GM12878 (cell line): ENCODE results near the gene RNF115. TPM values are rescaled to one million over a fixed set of nuclear protein-coding genes. Genes with fewer than 3 reads are reported as not detected.
A peak's percentile ranks its signal among the peaks of the same experiment; 100 is the strongest.

Experiments used
- BRCA1 ChIP-seq: IDR thresholded peaks from 2 replicates; pipeline ENCODE4 v1.6.1; 2011; ENCODE audit warnings: low read depth, low read length, improper control_type of control experiment
- CBFB ChIP-seq: IDR thresholded peaks from 2 replicates; pipeline ENCODE4 v1.6.1; 2016; ENCODE audit warnings: antibody characterized with exemption, low read depth
- CHD2 ChIP-seq: IDR thresholded peaks from 2 replicates; pipeline ENCODE4 v1.6.1; 2011; ENCODE audit warnings: low read depth, low read length, improper control_type of control experiment, borderline replicate concordance
- E2F8 ChIP-seq: fragments of 450-650 bp; IDR thresholded peaks from 2 replicates; pipeline ENCODE4 v1.6.1; 2018; ENCODE audit warnings: mild to moderate bottlenecking, low read depth, moderate library complexity; ENCODE audit not compliant: partially characterized antibody
- IKZF1 ChIP-seq: fragments of 450-650 bp; conservative IDR thresholded peaks from 2 replicates; pipeline ENCODE4 v1.6.1; 2017; ENCODE audit warnings: antibody characterized with exemption, mild to moderate bottlenecking
- JUNB ChIP-seq: IDR thresholded peaks from 2 replicates; pipeline ENCODE4 v1.6.1; 2016; ENCODE audit warnings: antibody characterized with exemption, mild to moderate bottlenecking
- JUND ChIP-seq: IDR thresholded peaks from 2 replicates; pipeline ENCODE4 v1.6.1; 2012; ENCODE audit warnings: low read depth, mild to moderate bottlenecking, low read length, improper control_type of control experiment, moderate library complexity
- MAX ChIP-seq: IDR thresholded peaks from 2 replicates; pipeline ENCODE4 v1.6.1; 2012; ENCODE audit warnings: low read depth, low read length, improper control_type of control experiment
- MYC ChIP-seq: IDR thresholded peaks from 2 replicates; pipeline ENCODE4 v1.6.1; 2011; ENCODE audit warnings: mild to moderate bottlenecking, low read length, moderate library complexity, inconsistent platforms; ENCODE audit not compliant: insufficient read depth, insufficient replicate concordance, insufficient read length, severe bottlenecking
- PML ChIP-seq: IDR thresholded peaks from 2 replicates; pipeline ENCODE4 v1.6.1; 2012; ENCODE audit warnings: low read length, inconsistent platforms
- POLR2AphosphoS2 ChIP-seq: IDR thresholded peaks from 2 replicates; pipeline ENCODE4 v1.6.1; 2011; ENCODE audit warnings: low read depth, mild to moderate bottlenecking, low read length, improper control_type of control experiment, moderate library complexity
- POU2F2 ChIP-seq: IDR thresholded peaks from 3 replicates; pipeline ENCODE4 v1.6.1; 2011; ENCODE audit warnings: low read depth, mild to moderate bottlenecking, low read length, borderline replicate concordance
- USF1 ChIP-seq: IDR thresholded peaks from 2 replicates; pipeline ENCODE4 v1.6.1; 2011; ENCODE audit warnings: borderline replicate concordance, low read depth, mild to moderate bottlenecking, moderate library complexity, mixed read lengths, low read length; ENCODE audit not compliant: insufficient read depth; ENCODE audit errors: extremely low read length
- ZBED1 ChIP-seq: IDR thresholded peaks from 2 replicates; pipeline ENCODE4 v1.6.1; 2016; ENCODE audit warnings: borderline replicate concordance
- ZNF24 ChIP-seq: fragments of 450-650 bp; IDR thresholded peaks from 2 replicates; pipeline ENCODE4 v1.6.1; 2017; ENCODE audit warnings: antibody characterized with exemption, mild to moderate bottlenecking
- polyA plus RNA-seq, 11 experiments: library from polyadenylated mRNA; depleted of rRNA in 4 of 11; unstranded in 6 of 11; stranded (reverse) in 5 of 11; fragments of >200 nt; fragmentation: Nextera tagmentation in 4 of 11; fragmentation: Illumina TruSeq in 1 of 11; extraction: Ambion mirVana in 4 of 11; extraction: Trizol in 1 of 11; gene quantifications; 1 replicate in 1 of 11; 2 replicates in 10 of 11; pipeline versions ENCODE4 v1.2.1 to v1.2.3, GENCODE V29; 2011 to 2016; ENCODE audit warnings: inconsistent platforms in 2 of 11, missing spikeins in 2 of 11, low read depth in 1 of 11
- total RNA-seq, 4 experiments: library from RNA; depleted of rRNA in 3 of 4; stranded (reverse); fragments of >200 nt in 3 of 4; fragmentation: Illumina TruSeq in 1 of 4; extraction: Trizol in 1 of 4; gene quantifications; 2 replicates each; pipeline versions ENCODE4 v1.2.1 to v1.2.3, GENCODE V29; 2013 to 2021

RNF115 gene
- total and polyA plus RNA-seq, 10 of the 15 experiments (the other 5 are each of a cell fraction or from before 2014, with no cell fraction given), result 3.4 to 22.0 (median 12.9) TPM

- TF ChIP-seq E2F8 (peak; percentile 78), JUND (no peak), MYC (no peak), JUNB (no peak), POU2F2 (peak; percentile 15; the same call in 2 of the 3 replicates), CBFB (peak; percentile 82), ZBED1 (no peak), USF1 (peak; percentile 77), POLR2AphosphoS2 (peak; percentile 82; the same call in 1 of the 2 replicates), CHD2 (peak; percentile 65), IKZF1 (peak; percentile 82), ZNF24 (no peak; the same call in 1 of the 2 replicates), MAX (peak; percentile 64; the same call in 1 of the 2 replicates), PML (peak; percentile 89), BRCA1 (no peak)
These were observed at the start of gene RNF115, which contains the start of gene POLR3C (continued) for GRCh38 chr1:145823565-145824498.
